ENCODE data around the gene MOB3B.

GRCh38 chr9:27445057-27445595 lies 84.5 kb downstream of the MOB3B start:
- no peak for TF ChIP-seq CTCF (IDR thresholded peaks at IDR 0.05)
- TF ChIP-seq POLR2A (IDR thresholded peaks at IDR 0.05): no peak
